Nephron (organoid): ENCODE data around the gene JARID2.

Source experiments
- H3K27ac Mint-ChIP-seq, 3 experiments: 2 replicates each; pipeline ENCODE4 v1.8.0; 2020; ENCODE audit warnings: mixed read lengths in 3 of 3, mild to moderate bottlenecking in 2 of 3, moderate library complexity in 1 of 3
- H3K27me3 Mint-ChIP-seq: 2 replicates; pipeline ENCODE4 v1.8.0; 2021; ENCODE audit warnings: low read depth, mild to moderate bottlenecking, moderate library complexity, mixed read lengths
- H3K36me3 Mint-ChIP-seq: 2 replicates; pipeline ENCODE4 v1.8.0; 2020; ENCODE audit warnings: low read depth, mixed read lengths
- H3K4me1 Mint-ChIP-seq: 2 replicates; pipeline ENCODE4 v1.8.0; 2020; ENCODE audit warnings: mixed read lengths
- H3K4me3 Mint-ChIP-seq, 3 experiments: 2 replicates each; pipeline ENCODE4 v1.8.0; 2020; ENCODE audit warnings: mild to moderate bottlenecking in 3 of 3, mixed read lengths in 3 of 3, moderate library complexity in 2 of 3
- H3K9me3 Mint-ChIP-seq: 2 replicates; pipeline ENCODE4 v1.8.0; 2020; ENCODE audit warnings: mixed read lengths
- CTCF ChIP-seq, 3 experiments: fragments of 200-600 bp; sonication (generic); IDR thresholded peaks; one replicate each; pipeline ENCODE4 v1.5.0; 2021; ENCODE audit warnings: antibody characterized with exemption in 3 of 3; ENCODE audit not compliant: unreplicated experiment in 3 of 3

JARID2 gene

GRCh38 chr6:15344831-15345230, 99.0 kb downstream of the JARID2 start:
- Mint-ChIP-seq H3K27ac (no peak overlapping the region), H3K4me3 (no peak overlapping the region), H3K36me3 (peaks cover 3% of the 10 kb centered on the region), H3K4me1 (peaks cover 50% of the 10 kb centered on the region), H3K27me3 (no peaks in the 10 kb centered on the region), H3K9me3 (no peaks in the 10 kb centered on the region)
- TF ChIP-seq CTCF (IDR thresholded peaks at IDR 0.05; ENCODE audit: unreplicated experiment in 3 of 3) = no peak

GRCh38 chr6:15346315-15346714, 100.4 kb downstream of the JARID2 start:
- Mint-ChIP-seq H3K27me3 (no peaks in the 10 kb centered on the region), H3K4me1 (peaks cover 44% of the 10 kb centered on the region), H3K9me3 (no peaks in the 10 kb centered on the region), H3K36me3 (peaks cover 6% of the 10 kb centered on the region), H3K27ac (no peak overlapping the region), H3K4me3 (no peak overlapping the region)
- no peak for TF ChIP-seq CTCF (IDR thresholded peaks at IDR 0.05; ENCODE audit: unreplicated experiment in 3 of 3)

GRCh38 chr6:15348528-15348927, 102.7 kb downstream of the JARID2 start:
- Mint-ChIP-seq H3K36me3 (peaks cover 6% of the 10 kb centered on the region), H3K27me3 (no peaks in the 10 kb centered on the region), H3K4me1 (peaks cover 54% of the 10 kb centered on the region), H3K4me3 (no peak overlapping the region), H3K9me3 (no peaks in the 10 kb centered on the region), H3K27ac (no peak overlapping the region)
- no peak for TF ChIP-seq CTCF (IDR thresholded peaks at IDR 0.05; ENCODE audit: unreplicated experiment in 3 of 3)

GRCh38 chr6:15349379-15349778, 103.5 kb downstream of the JARID2 start:
- no peak for TF ChIP-seq CTCF (IDR thresholded peaks at IDR 0.05; ENCODE audit: unreplicated experiment in 3 of 3)
- Mint-ChIP-seq H3K4me1 (peaks cover 55% of the 10 kb centered on the region), H3K27ac (no peak overlapping the region), H3K27me3 (no peaks in the 10 kb centered on the region), H3K4me3 (no peak overlapping the region), H3K9me3 (no peaks in the 10 kb centered on the region), H3K36me3 (peaks cover 9% of the 10 kb centered on the region)

GRCh38 chr6:15350386-15351083, 104.7 kb downstream of the JARID2 start:
- Mint-ChIP-seq H3K9me3 (no peaks in the 10 kb centered on the region), H3K4me1 (peaks cover 53% of the 10 kb centered on the region), H3K27me3 (no peaks in the 10 kb centered on the region), H3K27ac (no peak overlapping the region), H3K4me3 (no peak overlapping the region), H3K36me3 (peaks cover 9% of the 10 kb centered on the region)
- no peak for TF ChIP-seq CTCF (IDR thresholded peaks at IDR 0.05; ENCODE audit: unreplicated experiment in 3 of 3)

- Mint-ChIP-seq H3K27me3 (no peaks in the 10 kb centered on the region), H3K9me3 (no peaks in the 10 kb centered on the region), H3K27ac (no peak overlapping the region), H3K4me3 (no peak overlapping the region), H3K4me1 (peaks cover 54% of the 10 kb centered on the region), H3K36me3 (peaks cover 9% of the 10 kb centered on the region)
- no peak for TF ChIP-seq CTCF (IDR thresholded peaks at IDR 0.05; ENCODE audit: unreplicated experiment in 3 of 3)
Observed at GRCh38 chr6:15351631-15352030, 105.8 kb downstream of the JARID2 start.
